Body of pancreas (tissue), 4 donors: ENCODE data around the gene ATP1A1. TPM values are rescaled to one million over a fixed set of nuclear protein-coding genes. Genes with fewer than 3 reads are reported as not detected.

ENCODE experiments used
- ATAC-seq: fragments of 150-250 bp; one replicate; pipeline ENCODE4 v1.9.1; 2016
- DNase-seq, 4 donors: peaks; one replicate each; pipeline ENCODE4 v3.0.0-alpha.2; 2019
- H3K27ac ChIP-seq, 4 donors: fragments of 200-600 bp; sonication (generic); 1 replicate in 3 of 4; 2 replicates in 1 of 4; pipeline versions ENCODE4 v1.5.1 to v1.6.1; 2016 to 2019; ENCODE audit warnings: mild to moderate bottlenecking in 1 of 4, mixed read lengths in 1 of 4, moderate library complexity in 1 of 4
- H3K27me3 ChIP-seq, 2 donors: fragments of 200-600 bp; sonication (generic); one replicate each; pipeline ENCODE4 v1.6.0; 2016; ENCODE audit warnings: mild to moderate bottlenecking in 1 of 2
- H3K36me3 ChIP-seq, 2 donors: fragments of 200-600 bp; sonication (generic); replicated peaks in 1 of 2; 2 replicates each; pipeline ENCODE4 v1.5.1; 2016; ENCODE audit warnings: low read depth in 2 of 2; ENCODE audit not compliant: insufficient read depth in 1 of 2
- H3K4me1 ChIP-seq: fragments of 200-600 bp; sonication (generic); one replicate; pipeline ENCODE4 v1.6.0; 2016
- H3K4me3 ChIP-seq, 2 donors: fragments of 200-600 bp; sonication (generic); 1 replicate in 1 of 2; 2 replicates in 1 of 2; pipeline ENCODE4 v1.5.1; 2016 to 2019
- H3K9me3 ChIP-seq, 3 donors: fragments of 200-600 bp; sonication (generic); 1 replicate in 2 of 3; 2 replicates in 1 of 3; pipeline ENCODE4 v1.5.1; 2016
- CTCF ChIP-seq, 7 experiments: fragments of 450-650 bp in 4 of 7; fragments of 200-600 bp in 3 of 7; sonication (generic) in 3 of 7; IDR thresholded peaks; one replicate each; pipeline ENCODE4 v1.5.1; 2016 to 2019; ENCODE audit warnings: antibody characterized with exemption in 7 of 7
- POLR2A ChIP-seq, 3 donors: fragments of 450-650 bp; IDR thresholded peaks; one replicate each; pipeline ENCODE4 v1.6.1; 2016; ENCODE audit warnings: antibody characterized with exemption in 3 of 3, mild to moderate bottlenecking in 2 of 3
- WGBS, 2 donors: methylation state at CpG; one replicate each; pipeline ENCODE4 v1.1.5; 2017; 5-methylcytosine and 5-hydroxymethylcytosine counted together
- intact Hi-C: fragments of 100-400 bp; cut with DNase I; formaldehyde crosslinking; loops from one replicate; pipeline ENCODE4 v1.15.1; 2023
- total RNA-seq, 2 donors: library from RNA; depleted of rRNA; stranded (reverse); fragments of >200 nt; gene quantifications; one replicate each; pipeline ENCODE4 v1.1.0, GENCODE V29; 2016

ATP1A1 gene
- total RNA-seq, 2 donors from 2014 or later = 423 to 593 TPM

GRCh38 chr1:116370181-116370580, 2.9 kb upstream of the ATP1A1 start:
- no peaks in the 10 kb centered on the region for H3K36me3 ChIP-seq
- H3K9me3 ChIP-seq = no peaks in the 10 kb centered on the region
- 58 to 62% methylated on average over 2 of the region's 2 CpGs for WGBS, 2 donors
- no peak for ATAC-seq
- no peaks in the 10 kb centered on the region for H3K27me3 ChIP-seq
- DNase-seq = no peak
- H3K27ac ChIP-seq = no peak overlapping the region
- intact Hi-C loops = no loop called here
- TF ChIP-seq CTCF (IDR thresholded peaks at IDR 0.05) = no peak
- TF ChIP-seq POLR2A (IDR thresholded peaks at IDR 0.05) = no peak
- no peak overlapping the region for H3K4me3 ChIP-seq
- H3K4me1 ChIP-seq = peaks cover 33% of the 10 kb centered on the region

GRCh38 chr1:116371752-116372151, 1.3 kb upstream of the ATP1A1 start:
- TF ChIP-seq POLR2A (IDR thresholded peaks at IDR 0.05) = no peak
- no peak for TF ChIP-seq CTCF (IDR thresholded peaks at IDR 0.05)
- H3K9me3 ChIP-seq = no peaks in the 10 kb centered on the region
- H3K4me1 ChIP-seq = peaks cover 39% of the 10 kb centered on the region
- H3K27me3 ChIP-seq = no peaks in the 10 kb centered on the region
- intact Hi-C loops = no loop called here
- 50 to 52% methylated on average over 1 of the region's 1 CpG for WGBS, 2 donors
- peak overlapping the region; percentile 89 to 98 (median 92) for H3K27ac ChIP-seq
- ATAC-seq (no peak), DNase-seq (no peak)
- no peak overlapping the region for H3K4me3 ChIP-seq
- no peaks in the 10 kb centered on the region for H3K36me3 ChIP-seq

GRCh38 chr1:116372191-116372590, 853 bp upstream of the ATP1A1 start:
- Histone ChIP-seq H3K4me3 (peak overlapping the region; percentile 54 to 90), H3K27me3 (no peaks in the 10 kb centered on the region), H3K9me3 (no peaks in the 10 kb centered on the region), H3K27ac (peak overlapping the region; percentile 89 to 98 (median 92)), H3K36me3 (no peaks in the 10 kb centered on the region), H3K4me1 (peaks cover 43% of the 10 kb centered on the region)
- WGBS, 2 donors = 24 to 26% methylated on average over 11 of the region's 11 CpGs
- DNase-seq = no peak
- TF ChIP-seq CTCF (IDR thresholded peaks at IDR 0.05) = no peak
- no peak for TF ChIP-seq POLR2A (IDR thresholded peaks at IDR 0.05)
- ATAC-seq = no peak
- intact Hi-C loops = no loop called here

- TF ChIP-seq POLR2A (IDR thresholded peaks at IDR 0.05) (peak in 2 of 3 donors; percentile 35 to 40), CTCF (IDR thresholded peaks at IDR 0.05) (no peak)
- intact Hi-C loops = no loop called here
- H3K4me1 ChIP-seq = peaks cover 58% of the 10 kb centered on the region
- no peaks in the 10 kb centered on the region for H3K36me3 ChIP-seq
- WGBS, 2 donors = 0 to 1% methylated on average over 40 to 68 of the region's 84 CpGs
- ATAC-seq (peak; percentile 12), DNase-seq (peak; percentile 70 to 80 (median 73))
- no peaks in the 10 kb centered on the region for H3K9me3 ChIP-seq
- peak overlapping the region; percentile 89 to 98 (median 92) for H3K27ac ChIP-seq
- H3K27me3 ChIP-seq = no peaks in the 10 kb centered on the region
- H3K4me3 ChIP-seq = peak overlapping the region; percentile 88 to 90
Observed at GRCh38 chr1:116373431-116374352, 648 bp downstream of the ATP1A1 start.
